ENCODE measurements around the gene ARL15. TPM values are rescaled to one million over a fixed set of nuclear protein-coding genes. Genes with fewer than 3 reads are reported as not detected.

Gene ARL15
- total and polyA plus RNA-seq, 2 of the 8 experiments (the other 6 are each of a cell fraction or from before 2014, with no cell fraction given) = 9.9 to 21.2 TPM

GRCh38 chr5:54325272-54325609, 14.9 kb upstream of the ARL15 start:
- Histone ChIP-seq H2BK15ac (ENCODE audit: low read length) (no peak overlapping the region), H3K4ac (replicated peaks; ENCODE audit: insufficient read length, low read depth, low read length) (no peak overlapping the region), H3K36me3 (ENCODE audit: control insufficient read depth in 2 of 4, insufficient read depth in 4 of 4, low read length in 3 of 4) (no peaks in the 10 kb centered on the region), H2BK20ac (ENCODE audit: low read length) (no peak overlapping the region), H3K27ac (ENCODE audit: low read depth, low read length) (no peak overlapping the region), H2BK5ac (ENCODE audit: low read depth, low read length) (no peak overlapping the region), H3K9me3 (ENCODE audit: insufficient read depth in 2 of 2, low read depth in 1 of 2, low read length in 1 of 2) (no peaks in the 10 kb centered on the region), H3K79me2 (ENCODE audit: control insufficient read depth in 1 of 2, insufficient read depth in 2 of 2, low read length in 2 of 2) (no peaks in the 10 kb centered on the region), H3K27me3 (replicated peaks in 1 of 4; ENCODE audit: control insufficient read depth in 3 of 4, extremely low read depth in 1 of 4, insufficient read depth in 3 of 4, low read length in 3 of 4) (no peaks in the 10 kb centered on the region), H4K20me1 (replicated peaks in 1 of 2; ENCODE audit: control insufficient read depth in 1 of 2, insufficient read depth in 2 of 2, low read length in 2 of 2) (no peaks in the 10 kb centered on the region), H2AK5ac (ENCODE audit: low read depth, low read length) (no peak overlapping the region), H4K91ac (replicated peaks; ENCODE audit: insufficient read length, low read length) (no peak overlapping the region), H3K79me1 (ENCODE audit: low read depth, low read length) (no peaks in the 10 kb centered on the region), H3K4me1 (replicated peaks in 1 of 4; ENCODE audit: control insufficient read depth in 3 of 4, insufficient read depth in 4 of 4, low read length in 3 of 4) (peaks cover 0 to 3% (median 0%) of the 10 kb centered on the region in 4 experiments; a peak in 3 of 7 replicates), H3K4me2 (ENCODE audit: insufficient read depth in 1 of 2, low read depth in 2 of 2, low read length in 2 of 2) (no peak overlapping the region), H3K56ac (replicated peaks; ENCODE audit: insufficient read length, low read depth, low read length) (no peak overlapping the region), H3K18ac (ENCODE audit: extremely low read depth, low read length) (no peak overlapping the region), H2BK12ac (ENCODE audit: low read depth, low read length) (no peak overlapping the region), H3K23me2 (ENCODE audit: low read depth, low read length) (no peaks in the 10 kb centered on the region), H4K5ac (ENCODE audit: insufficient read length, low read depth, low read length) (no peak overlapping the region), H2BK120ac (replicated peaks; ENCODE audit: low read depth, low read length) (no peak overlapping the region), H3K9ac (replicated peaks in 1 of 4; ENCODE audit: extremely low read depth in 1 of 4, low read depth in 3 of 4, low read length in 3 of 4) (no peak overlapping the region), H3K23ac (ENCODE audit: insufficient read length) (no peak overlapping the region), H3K4me3 (ENCODE audit: extremely low read depth in 1 of 4, insufficient read depth in 2 of 4, low read depth in 3 of 4, low read length in 4 of 4) (no peak overlapping the region), H2AFZ (ENCODE audit: low read length) (no peak overlapping the region), H3K14ac (ENCODE audit: insufficient read length) (no peak overlapping the region), H4K8ac (ENCODE audit: extremely low read depth, insufficient read depth, low read length) (no peak overlapping the region)
- TF ChIP-seq CEBPB (IDR thresholded peaks at IDR 0.05; ENCODE audit: low read depth, low read length) (no peak), CBX5 (IDR thresholded peaks at IDR 0.05; ENCODE audit: low read depth, low read length) (no peak), CHD1 (IDR thresholded peaks at IDR 0.05; ENCODE audit: low read depth, low read length) (no peak), EP300 (IDR thresholded peaks at IDR 0.05; ENCODE audit: borderline replicate concordance in 1 of 2, low read depth in 2 of 2, low read length in 2 of 2) (no peak), SUZ12 (IDR thresholded peaks at IDR 0.05; ENCODE audit: low read length) (no peak), ATF2 (IDR thresholded peaks at IDR 0.05; ENCODE audit: low read length) (no peak)
- DNase-seq (ENCODE audit: low read depth in 1 of 2, low spot score in 2 of 2) (no peak), FAIRE-seq (no peak)
- 79 to 100% methylated on average over 1 of the region's 1 CpG for WGBS, 2 experiments (ENCODE audit: extremely low coverage in 1 of 2, insufficient coverage in 1 of 2, insufficient read length in 1 of 2, insufficient replicate concordance in 2 of 2, low coverage in 1 of 2, low lambda C conversion rate in 2 of 2, missing lambda C conversion rate in 1 of 2)
- ChIA-PET CTCF (ENCODE audit: partially characterized antibody) (interaction anchor here (1.1 kb wide), 1 partner anchor 13 kb away, joined by 5 read pairs; no protein-coding TSS in a partner anchor), POLR2A (ENCODE audit: partially characterized antibody) (interaction anchor here (3.4 kb wide), 1 partner anchor 14 kb away, joined by 26 read pairs; the partner anchor contains the start of gene ARL15)

Measured in H1 (cell line).